AG04450 (cell line): Measurements from ENCODE around the gene USP40. TPM values are rescaled to one million over a fixed set of nuclear protein-coding genes. Genes with fewer than 3 reads are reported as not detected.

Source experiments
- CTCF ChIA-PET: fragments of 300-600, 350-600 bp; formaldehyde crosslinking; extraction: SDS; loops from one replicate; lab custom pipeline; 2022; ENCODE audit warnings: antibody characterized with exemption, inconsistent platforms; lab: Charles Lee
- POLR2A ChIA-PET: fragments of 350-600 bp; formaldehyde crosslinking; extraction: SDS; loops from one replicate; lab custom pipeline; 2021; ENCODE audit warnings: antibody characterized with exemption, inconsistent platforms; lab: Yijun Ruan, JAX
- DNase-seq: peaks from one replicate; pipeline ENCODE4 v3.0.0-alpha.2; 2011; ENCODE audit warnings: low read depth, low spot score
- H3K27ac ChIP-seq: one replicate; pipeline ENCODE4 v1.5.1; 2012; ENCODE audit warnings: low read depth, low read length, control low read depth
- H3K27me3 ChIP-seq: one replicate; pipeline ENCODE4 v1.6.0; 2012; ENCODE audit warnings: low read length; ENCODE audit not compliant: control insufficient read depth, insufficient read depth
- H3K4me3 ChIP-seq: 2 replicates; pipeline ENCODE4 v1.5.1; 2011; ENCODE audit warnings: mild to moderate bottlenecking, low read depth, low read length, control low read depth
- H3K9me3 ChIP-seq: 2 replicates; pipeline ENCODE4 v1.5.1; 2012; ENCODE audit warnings: low read length; ENCODE audit not compliant: control insufficient read depth, insufficient read depth
- polyA plus RNA-seq: library from polyadenylated mRNA; depleted of rRNA; stranded (reverse); fragments of >200 nt; gene quantifications from 2 replicates; pipeline ENCODE4 v1.2.3, GENCODE V29; 2011
- TF ChIP-seq, protein P1 (sequence below): IDR thresholded peaks from 2 replicates; pipeline ENCODE4 v1.5.1; 2011; ENCODE audit warnings: low read depth, low read length, control low read depth, inconsistent platforms

The USP40 gene
- polyA plus RNA-seq, 1 experiment = 32.4 TPM

- Histone ChIP-seq H3K27ac (peak overlapping the region; percentile 94), H3K9me3 (no peaks in the 10 kb centered on the region), H3K4me3 (no peak overlapping the region), H3K27me3 (no peaks in the 10 kb centered on the region)
- DNase-seq = peak; percentile 63
- TF ChIP-seq, protein P1, sequence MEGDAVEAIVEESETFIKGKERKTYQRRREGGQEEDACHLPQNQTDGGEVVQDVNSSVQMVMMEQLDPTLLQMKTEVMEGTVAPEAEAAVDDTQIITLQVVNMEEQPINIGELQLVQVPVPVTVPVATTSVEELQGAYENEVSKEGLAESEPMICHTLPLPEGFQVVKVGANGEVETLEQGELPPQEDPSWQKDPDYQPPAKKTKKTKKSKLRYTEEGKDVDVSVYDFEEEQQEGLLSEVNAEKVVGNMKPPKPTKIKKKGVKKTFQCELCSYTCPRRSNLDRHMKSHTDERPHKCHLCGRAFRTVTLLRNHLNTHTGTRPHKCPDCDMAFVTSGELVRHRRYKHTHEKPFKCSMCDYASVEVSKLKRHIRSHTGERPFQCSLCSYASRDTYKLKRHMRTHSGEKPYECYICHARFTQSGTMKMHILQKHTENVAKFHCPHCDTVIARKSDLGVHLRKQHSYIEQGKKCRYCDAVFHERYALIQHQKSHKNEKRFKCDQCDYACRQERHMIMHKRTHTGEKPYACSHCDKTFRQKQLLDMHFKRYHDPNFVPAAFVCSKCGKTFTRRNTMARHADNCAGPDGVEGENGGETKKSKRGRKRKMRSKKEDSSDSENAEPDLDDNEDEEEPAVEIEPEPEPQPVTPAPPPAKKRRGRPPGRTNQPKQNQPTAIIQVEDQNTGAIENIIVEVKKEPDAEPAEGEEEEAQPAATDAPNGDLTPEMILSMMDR = no peak
- CTCF ChIA-PET = no interaction called here
- POLR2A ChIA-PET = no interaction called here
Measured at GRCh38 chr2:233486778-233487552, 79.6 kb downstream of the USP40 start.

GRCh38 chr2:233486357-233486756, 80.2 kb downstream of the USP40 start:
- DNase-seq = no peak
- TF ChIP-seq, protein P1 = no peak
- CTCF ChIA-PET = no interaction called here
- Histone ChIP-seq H3K4me3 (no peak overlapping the region), H3K27me3 (no peaks in the 10 kb centered on the region), H3K27ac (peak overlapping the region; percentile 94), H3K9me3 (no peaks in the 10 kb centered on the region)
- POLR2A ChIA-PET = no interaction called here

- ChIA-PET CTCF (no interaction called here), POLR2A (no interaction called here)
- Histone ChIP-seq H3K27me3 (no peaks in the 10 kb centered on the region), H3K4me3 (no peak overlapping the region), H3K27ac (no peak overlapping the region), H3K9me3 (no peaks in the 10 kb centered on the region; the same call in 1 of the 2 replicates)
- DNase-seq = no peak
- TF ChIP-seq, protein P1 = no peak
Measured at GRCh38 chr2:233485726-233486125, 80.9 kb downstream of the USP40 start.

GRCh38 chr2:233482616-233483015, 84.0 kb downstream of the USP40 start:
- TF ChIP-seq, protein P1 = no peak
- Histone ChIP-seq H3K27me3 (no peaks in the 10 kb centered on the region), H3K9me3 (no peaks in the 10 kb centered on the region; the same call in 1 of the 2 replicates), H3K4me3 (no peak overlapping the region), H3K27ac (no peak overlapping the region)
- CTCF ChIA-PET = interaction anchor here (0.6 kb wide), 1 partner anchor 21 kb away, joined by 3 read pairs; no protein-coding TSS in a partner anchor
- POLR2A ChIA-PET = no interaction called here
- DNase-seq = no peak

DNA sequence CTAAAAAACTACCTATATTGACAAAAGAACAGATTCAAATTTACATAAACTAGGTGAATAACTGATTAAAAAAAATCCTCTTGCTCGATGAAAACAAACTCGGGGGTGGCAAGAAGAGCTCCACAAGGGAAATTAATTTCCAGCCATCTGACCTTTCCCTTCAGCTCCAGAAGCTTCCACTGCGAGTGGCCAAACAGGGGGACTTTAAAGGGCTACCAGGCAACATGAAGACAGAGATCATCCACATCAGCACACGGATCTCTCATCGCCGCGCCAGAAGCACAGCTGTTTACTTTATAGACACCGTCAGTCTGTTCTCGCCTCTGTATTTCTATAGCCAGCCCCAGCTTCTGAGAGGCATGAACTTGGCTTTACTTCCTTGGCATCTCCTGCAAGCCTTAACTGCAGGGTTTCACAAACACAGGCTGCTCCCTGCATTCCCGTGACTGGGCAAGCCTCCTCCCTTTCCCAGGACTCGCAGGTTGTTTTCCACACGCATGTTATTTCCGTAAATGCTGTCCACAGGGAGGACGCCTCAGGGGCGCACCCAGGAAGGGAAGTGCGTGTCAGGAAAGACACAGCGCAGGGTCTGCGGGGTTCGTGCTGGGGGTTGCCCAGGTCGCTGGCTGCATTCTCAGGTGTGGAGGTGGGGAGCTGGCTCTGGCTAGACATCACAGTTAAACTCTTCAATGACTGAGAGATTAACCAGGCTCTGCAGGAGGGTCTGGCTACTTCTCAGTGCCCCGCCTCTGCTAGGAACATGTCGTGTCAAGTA, 85.0 kb downstream of the USP40 start:
- H3K27me3 ChIP-seq = no peaks in the 10 kb centered on the region
- POLR2A ChIA-PET = no interaction called here

More for the DNA sequence above, 85.0 kb downstream of the USP40 start:
- DNase-seq = no peak
- H3K4me3 ChIP-seq = no peak overlapping the region
- no peak overlapping the region for H3K27ac ChIP-seq
- H3K9me3 ChIP-seq = no peaks in the 10 kb centered on the region; the same call in 1 of the 2 replicates
- CTCF ChIA-PET = no interaction called here
- TF ChIP-seq, protein P1 = no peak
